K562 (cell line): ENCODE results near the gene RNF227. TPM values are rescaled to one million over a fixed set of nuclear protein-coding genes. Genes with fewer than 3 reads are reported as not detected.

ENCODE experiments used
- DPF2 ChIP-seq: fragments of 450-650 bp; IDR thresholded peaks from 2 replicates; pipeline ENCODE4 v1.6.1; 2016
- ETV6 ChIP-seq, 3 experiments: fragments of 150-350 bp in 1 of 3; sonication (generic) in 1 of 3; formaldehyde crosslinking in 1 of 3; IDR thresholded peaks; 2 replicates each; pipeline versions ENCODE4 v1.6.1 to v1.8.0; 2014 to 2022; ENCODE audit warnings: borderline replicate concordance in 2 of 3, low read depth in 2 of 3, antibody characterized with exemption in 1 of 3, low read length in 1 of 3, mild to moderate bottlenecking in 1 of 3, missing genetic modification reagents in 1 of 3
- GTF2F1 ChIP-seq: IDR thresholded peaks from 2 replicates; pipeline ENCODE4 v1.6.1; 2011; ENCODE audit warnings: low read depth, low read length, improper control_type of control experiment
- HCFC1 ChIP-seq: IDR thresholded peaks from 2 replicates; pipeline ENCODE4 v1.6.1; 2012; ENCODE audit warnings: low read depth, low read length, improper control_type of control experiment
- MYNN ChIP-seq, 2 experiments: sonication (generic); formaldehyde crosslinking in 1 of 2; IDR thresholded peaks; 2 replicates each; pipeline versions ENCODE4 v1.5.0 to v1.6.1; 2016 to 2020; ENCODE audit warnings: antibody characterized with exemption in 1 of 2, missing genetic modification reagents in 1 of 2
- NCOA4 ChIP-seq: fragments of 450-650 bp; IDR thresholded peaks from 2 replicates; pipeline ENCODE4 v1.6.1; 2018; ENCODE audit warnings: mild to moderate bottlenecking; ENCODE audit not compliant: partially characterized antibody
- PRPF4 ChIP-seq: fragments of 200-400 bp; formaldehyde crosslinking; IDR thresholded peaks from one replicate; pipeline ENCODE4 v1.6.1; 2017; ENCODE audit warnings: low read length, low read depth, mild to moderate bottlenecking; ENCODE audit not compliant: insufficient read depth, poor library complexity, severe bottlenecking
- polyA plus RNA-seq, 8 experiments: library from polyadenylated mRNA; depleted of rRNA in 4 of 8; stranded (reverse) in 5 of 8; unstranded in 3 of 8; fragments of >200 nt; fragmentation: Nextera tagmentation in 2 of 8; fragmentation: Illumina TruSeq in 1 of 8; extraction: Ambion mirVana in 2 of 8; extraction: Trizol in 1 of 8; gene quantifications; 2 replicates each; pipeline versions ENCODE4 v1.2.1 to v1.2.3, GENCODE V29; 2011 to 2014; ENCODE audit warnings: inconsistent platforms in 1 of 8, missing spikeins in 1 of 8
- total RNA-seq, 7 experiments: library from RNA; depleted of rRNA in 6 of 7; stranded (reverse); fragments of >200 nt in 6 of 7; fragmentation: Illumina TruSeq in 2 of 7; extraction: Trizol in 2 of 7; gene quantifications; 2 replicates each; pipeline versions ENCODE4 v1.2.1 to v1.2.3, GENCODE V29; 2011 to 2021; ENCODE audit warnings: low replicate concordance in 1 of 7
- TF ChIP-seq, protein P1 (sequence below): fragments of 450-650 bp; IDR thresholded peaks from 2 replicates; pipeline ENCODE4 v1.6.1; 2014; ENCODE audit warnings: low read depth, mild to moderate bottlenecking, moderate library complexity, borderline replicate concordance
- TF ChIP-seq, protein P2 (sequence below): fragments of 450-650 bp; IDR thresholded peaks from 2 replicates; pipeline ENCODE4 v1.6.1; 2017; ENCODE audit warnings: antibody characterized with exemption, mild to moderate bottlenecking
- TF ChIP-seq, protein P3 (sequence below): sonication (generic); formaldehyde crosslinking; IDR thresholded peaks from 2 replicates; pipeline ENCODE4 v1.8.1; 2023; ENCODE audit warnings: mild to moderate bottlenecking, missing genetic modification reagents
- TF ChIP-seq, protein P4 (sequence below): sonication (generic); formaldehyde crosslinking; IDR thresholded peaks from 2 replicates; pipeline ENCODE4 v1.8.0; 2022; ENCODE audit warnings: mild to moderate bottlenecking, missing genetic modification reagents

The RNF227 gene
- total and polyA plus RNA-seq, 9 of the 15 experiments (the other 6 are each of a cell fraction or from before 2014, with no cell fraction given): 1.1 to 6.7 (median 2.3) TPM

DNA sequence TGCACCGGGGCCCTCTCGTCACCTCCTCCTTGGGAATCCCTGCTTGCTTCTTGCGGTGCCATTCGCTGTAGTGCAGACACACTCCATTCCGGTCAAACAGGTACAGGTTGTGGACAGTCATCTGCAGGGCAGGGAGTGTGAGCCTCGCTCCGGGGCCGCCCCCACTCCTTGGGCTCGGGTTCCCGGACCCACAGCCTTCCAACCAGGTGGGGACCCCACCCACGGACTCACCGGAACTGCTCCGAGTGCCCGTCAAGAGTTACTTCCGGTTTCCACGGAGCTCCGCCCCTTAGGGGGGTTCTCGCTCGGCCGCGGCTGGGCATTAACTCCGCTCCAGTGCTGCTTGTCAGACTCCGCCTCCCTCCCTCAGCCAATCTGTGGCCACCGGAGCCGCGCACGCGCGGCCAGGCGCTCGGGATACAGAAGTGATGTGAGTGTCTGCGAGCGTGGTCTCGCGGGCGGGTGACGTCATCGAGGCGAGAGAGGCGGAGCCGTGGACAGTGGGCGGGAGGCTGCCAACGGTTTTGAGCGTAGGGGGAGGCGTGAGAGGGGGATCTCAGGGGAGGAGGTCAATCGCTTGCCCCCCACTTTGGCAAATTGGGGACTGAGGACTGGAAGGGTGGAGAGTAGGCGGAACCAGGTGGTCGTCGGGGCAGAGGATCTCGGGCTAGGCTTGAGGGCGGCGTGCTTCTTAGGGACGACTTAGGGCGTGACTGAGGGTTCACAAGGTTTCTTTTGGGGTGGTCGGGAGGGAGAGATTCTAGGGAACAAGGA is 15.8 kb upstream of the RNF227 start, which contains the start of the genes CNTROB and TRAPPC1 (continued):
- TF ChIP-seq, protein P1, sequence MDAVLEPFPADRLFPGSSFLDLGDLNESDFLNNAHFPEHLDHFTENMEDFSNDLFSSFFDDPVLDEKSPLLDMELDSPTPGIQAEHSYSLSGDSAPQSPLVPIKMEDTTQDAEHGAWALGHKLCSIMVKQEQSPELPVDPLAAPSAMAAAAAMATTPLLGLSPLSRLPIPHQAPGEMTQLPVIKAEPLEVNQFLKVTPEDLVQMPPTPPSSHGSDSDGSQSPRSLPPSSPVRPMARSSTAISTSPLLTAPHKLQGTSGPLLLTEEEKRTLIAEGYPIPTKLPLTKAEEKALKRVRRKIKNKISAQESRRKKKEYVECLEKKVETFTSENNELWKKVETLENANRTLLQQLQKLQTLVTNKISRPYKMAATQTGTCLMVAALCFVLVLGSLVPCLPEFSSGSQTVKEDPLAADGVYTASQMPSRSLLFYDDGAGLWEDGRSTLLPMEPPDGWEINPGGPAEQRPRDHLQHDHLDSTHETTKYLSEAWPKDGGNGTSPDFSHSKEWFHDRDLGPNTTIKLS: peak; percentile 54; the same call in 1 of the 2 replicates
- TF ChIP-seq, protein P2, sequence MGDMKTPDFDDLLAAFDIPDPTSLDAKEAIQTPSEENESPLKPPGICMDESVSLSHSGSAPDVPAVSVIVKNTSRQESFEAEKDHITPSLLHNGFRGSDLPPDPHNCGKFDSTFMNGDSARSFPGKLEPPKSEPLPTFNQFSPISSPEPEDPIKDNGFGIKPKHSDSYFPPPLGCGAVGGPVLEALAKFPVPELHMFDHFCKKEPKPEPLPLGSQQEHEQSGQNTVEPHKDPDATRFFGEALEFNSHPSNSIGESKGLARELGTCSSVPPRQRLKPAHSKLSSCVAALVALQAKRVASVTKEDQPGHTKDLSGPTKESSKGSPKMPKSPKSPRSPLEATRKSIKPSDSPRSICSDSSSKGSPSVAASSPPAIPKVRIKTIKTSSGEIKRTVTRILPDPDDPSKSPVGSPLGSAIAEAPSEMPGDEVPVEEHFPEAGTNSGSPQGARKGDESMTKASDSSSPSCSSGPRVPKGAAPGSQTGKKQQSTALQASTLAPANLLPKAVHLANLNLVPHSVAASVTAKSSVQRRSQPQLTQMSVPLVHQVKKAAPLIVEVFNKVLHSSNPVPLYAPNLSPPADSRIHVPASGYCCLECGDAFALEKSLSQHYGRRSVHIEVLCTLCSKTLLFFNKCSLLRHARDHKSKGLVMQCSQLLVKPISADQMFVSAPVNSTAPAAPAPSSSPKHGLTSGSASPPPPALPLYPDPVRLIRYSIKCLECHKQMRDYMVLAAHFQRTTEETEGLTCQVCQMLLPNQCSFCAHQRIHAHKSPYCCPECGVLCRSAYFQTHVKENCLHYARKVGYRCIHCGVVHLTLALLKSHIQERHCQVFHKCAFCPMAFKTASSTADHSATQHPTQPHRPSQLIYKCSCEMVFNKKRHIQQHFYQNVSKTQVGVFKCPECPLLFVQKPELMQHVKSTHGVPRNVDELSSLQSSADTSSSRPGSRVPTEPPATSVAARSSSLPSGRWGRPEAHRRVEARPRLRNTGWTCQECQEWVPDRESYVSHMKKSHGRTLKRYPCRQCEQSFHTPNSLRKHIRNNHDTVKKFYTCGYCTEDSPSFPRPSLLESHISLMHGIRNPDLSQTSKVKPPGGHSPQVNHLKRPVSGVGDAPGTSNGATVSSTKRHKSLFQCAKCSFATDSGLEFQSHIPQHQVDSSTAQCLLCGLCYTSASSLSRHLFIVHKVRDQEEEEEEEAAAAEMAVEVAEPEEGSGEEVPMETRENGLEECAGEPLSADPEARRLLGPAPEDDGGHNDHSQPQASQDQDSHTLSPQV: no peak
- TF ChIP-seq ETV6 (IDR thresholded peaks at IDR 0.05; ENCODE audit: borderline replicate concordance in 1 of 2, low read depth in 2 of 2, low read length in 1 of 2) (no peak), ETV6 (CRISPR knock-in tag; IDR thresholded peaks at IDR 0.05; ENCODE audit: borderline replicate concordance) (no peak), PRPF4 (no peak), GTF2F1 (no peak), MYNN (IDR thresholded peaks at IDR 0.05) (no peak), MYNN (CRISPR knock-in tag; IDR thresholded peaks at IDR 0.05) (no peak), HCFC1 (no peak; the same call in 1 of the 2 replicates), DPF2 (0 out of 2 replicates have a peak, but pooled peaks have one; percentile 36), NCOA4 (no peak)
- TF ChIP-seq, protein P3, sequence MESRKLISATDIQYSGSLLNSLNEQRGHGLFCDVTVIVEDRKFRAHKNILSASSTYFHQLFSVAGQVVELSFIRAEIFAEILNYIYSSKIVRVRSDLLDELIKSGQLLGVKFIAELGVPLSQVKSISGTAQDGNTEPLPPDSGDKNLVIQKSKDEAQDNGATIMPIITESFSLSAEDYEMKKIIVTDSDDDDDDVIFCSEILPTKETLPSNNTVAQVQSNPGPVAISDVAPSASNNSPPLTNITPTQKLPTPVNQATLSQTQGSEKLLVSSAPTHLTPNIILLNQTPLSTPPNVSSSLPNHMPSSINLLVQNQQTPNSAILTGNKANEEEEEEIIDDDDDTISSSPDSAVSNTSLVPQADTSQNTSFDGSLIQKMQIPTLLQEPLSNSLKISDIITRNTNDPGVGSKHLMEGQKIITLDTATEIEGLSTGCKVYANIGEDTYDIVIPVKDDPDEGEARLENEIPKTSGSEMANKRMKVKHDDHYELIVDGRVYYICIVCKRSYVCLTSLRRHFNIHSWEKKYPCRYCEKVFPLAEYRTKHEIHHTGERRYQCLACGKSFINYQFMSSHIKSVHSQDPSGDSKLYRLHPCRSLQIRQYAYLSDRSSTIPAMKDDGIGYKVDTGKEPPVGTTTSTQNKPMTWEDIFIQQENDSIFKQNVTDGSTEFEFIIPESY (CRISPR knock-in tag): no peak
- TF ChIP-seq, protein P4, sequence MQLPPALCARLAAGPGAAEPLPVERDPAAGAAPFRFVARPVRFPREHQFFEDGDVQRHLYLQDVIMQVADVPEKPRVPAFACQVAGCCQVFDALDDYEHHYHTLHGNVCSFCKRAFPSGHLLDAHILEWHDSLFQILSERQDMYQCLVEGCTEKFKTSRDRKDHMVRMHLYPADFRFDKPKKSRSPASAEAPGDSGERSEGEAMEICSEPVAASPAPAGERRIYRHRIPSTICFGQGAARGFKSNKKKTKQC (CRISPR knock-in tag): no peak
